Naive thymus-derived CD4-positive, alpha-beta T cell (primary cell): ENCODE data around the gene WDR83. TPM values are rescaled to one million over a fixed set of nuclear protein-coding genes. Genes with fewer than 3 reads are reported as not detected.

Experiments used
- ATAC-seq: fragments of 150-1000 bp; cut with Tn5 transposase; 2 replicates; pipeline ENCODE4 v1.10.0; 2021; ENCODE audit warnings: mild to moderate bottlenecking, moderate library complexity
- CTCF ChIA-PET: fragments of 350-600 bp; sonication (Branson Sonifier 250); formaldehyde crosslinking; loops from one replicate; lab custom pipeline; 2021; ENCODE audit warnings: antibody characterized with exemption; lab: Charles Lee
- POLR2A ChIA-PET: fragments of 350-600 bp; sonication (Branson Sonifier 250); formaldehyde crosslinking; loops from one replicate; lab custom pipeline; 2021; ENCODE audit warnings: antibody characterized with exemption, inconsistent platforms; lab: Charles Lee
- DNase-seq, 9 donors: peaks; one replicate each; pipeline versions ENCODE4 v3.0.0 to v3.0.0-alpha.2; 2020 to 2022; ENCODE audit warnings: mixed read lengths in 1 of 9
- H3K27ac ChIP-seq: one replicate; pipeline ENCODE4 v1.7.0; 2013; ENCODE audit warnings: mild to moderate bottlenecking, low read depth, low read length, moderate library complexity
- H3K27me3 ChIP-seq, 2 donors: one replicate each; pipeline ENCODE4 v1.7.0; 2013; ENCODE audit warnings: low read length in 2 of 2, mild to moderate bottlenecking in 2 of 2, moderate library complexity in 2 of 2; ENCODE audit not compliant: control insufficient read depth in 2 of 2, insufficient read depth in 2 of 2
- H3K36me3 ChIP-seq, 3 experiments: 1 replicate in 2 of 3; 2 replicates in 1 of 3; pipeline ENCODE4 v1.7.0; 2013; ENCODE audit warnings: low read length in 3 of 3, mild to moderate bottlenecking in 3 of 3, moderate library complexity in 1 of 3; ENCODE audit not compliant: insufficient read depth in 3 of 3, control insufficient read depth in 2 of 3
- H3K4me1 ChIP-seq, 2 donors: one replicate each; pipeline ENCODE4 v1.7.0; 2013; ENCODE audit warnings: low read length in 2 of 2, mild to moderate bottlenecking in 2 of 2, moderate library complexity in 1 of 2; ENCODE audit not compliant: control insufficient read depth in 2 of 2, insufficient read depth in 2 of 2
- H3K4me3 ChIP-seq: 2 replicates; pipeline ENCODE4 v1.7.0; 2013; ENCODE audit warnings: mild to moderate bottlenecking, low read length
- H3K9me3 ChIP-seq, 3 experiments: 1 replicate in 2 of 3; 2 replicates in 1 of 3; pipeline ENCODE4 v1.7.0; 2013; ENCODE audit warnings: low read length in 3 of 3; ENCODE audit not compliant: control insufficient read depth in 2 of 3
- H3K27ac Mint-ChIP-seq, 9 donors: one replicate each; pipeline ENCODE4 v1.8.0; 2020 to 2022; ENCODE audit warnings: mixed read lengths in 9 of 9, mild to moderate bottlenecking in 8 of 9, moderate library complexity in 5 of 9, inconsistent platforms in 2 of 9
- H3K27me3 Mint-ChIP-seq, 5 donors: one replicate each; pipeline ENCODE4 v1.8.0; 2021 to 2022; ENCODE audit warnings: mixed read lengths in 5 of 5, mild to moderate bottlenecking in 1 of 5
- H3K36me3 Mint-ChIP-seq, 5 donors: one replicate each; pipeline ENCODE4 v1.8.0; 2020 to 2022; ENCODE audit warnings: mixed read lengths in 5 of 5, mild to moderate bottlenecking in 3 of 5, inconsistent platforms in 1 of 5
- H3K4me1 Mint-ChIP-seq, 7 donors: one replicate each; pipeline ENCODE4 v1.8.0; 2020 to 2022; ENCODE audit warnings: mixed read lengths in 7 of 7, mild to moderate bottlenecking in 3 of 7, inconsistent platforms in 1 of 7
- H3K4me3 Mint-ChIP-seq, 10 donors: one replicate each; pipeline ENCODE4 v1.8.0; 2020 to 2022; ENCODE audit warnings: mild to moderate bottlenecking in 10 of 10, mixed read lengths in 10 of 10, moderate library complexity in 6 of 10, inconsistent platforms in 2 of 10
- H3K9me3 Mint-ChIP-seq, 11 donors: one replicate each; pipeline ENCODE4 v1.8.0; 2020 to 2022; ENCODE audit warnings: mixed read lengths in 11 of 11, mild to moderate bottlenecking in 4 of 11, inconsistent platforms in 1 of 11, moderate library complexity in 1 of 11
- intact Hi-C, 2 donors: fragments of 100-400 bp; cut with micrococcal nuclease; formaldehyde crosslinking; loops; one replicate each; pipeline ENCODE4 v1.15.1; 2023
- polyA plus RNA-seq, 2 donors: library from polyadenylated mRNA; unstranded; fragments of 300-500 nt; fragmentation: Illumina TruSeq; gene quantifications; one replicate each; pipeline ENCODE4 v1.2.3, GENCODE V29; 2021
- total RNA-seq, 6 experiments: library from RNA in 5 of 6; stranded (reverse) in 5 of 6; gene quantifications; 1 replicate in 5 of 6; 2 replicates in 1 of 6; pipeline ENCODE4 v1.2.3 and lab custom pipeline; 2021 to 2026

Gene WDR83
- total and polyA plus RNA-seq, 7 experiments from 2014 or later = 7.8 to 20.6 (median 14.7) TPM

- Mint-ChIP-seq H3K4me3 (no peak overlapping the region), H3K4me1 (peaks cover 0 to 11% (median 0%) of the 10 kb centered on the region in 7 donors), H3K9me3 (no peaks in the 10 kb centered on the region), H3K27me3 (no peaks in the 10 kb centered on the region), H3K27ac (peak overlapping the region in 1 of 9 donors; percentile 38), H3K36me3 (peaks cover 0 to 27% (median 3%) of the 10 kb centered on the region in 5 donors)
- Histone ChIP-seq H3K9me3 (no peaks in the 10 kb centered on the region), H3K36me3 (peaks cover 0 to 19% (median 0%) of the 10 kb centered on the region in 3 experiments), H3K27me3 (no peaks in the 10 kb centered on the region), H3K4me1 (no peaks in the 10 kb centered on the region), H3K4me3 (no peak overlapping the region), H3K27ac (no peak overlapping the region)
- CTCF ChIA-PET = no interaction called here
- POLR2A ChIA-PET = interaction anchor here (0.8 kb wide), 1 partner anchor 86 kb away, joined by 4 read pairs; the partner anchor contains the start of gene TRIR
- no peak for ATAC-seq
- DNase-seq = no peak
- intact Hi-C loops = no loop called here
Observed at GRCh38 chr19:12648088-12648487, 18.5 kb upstream of the WDR83 start.

- ChIA-PET CTCF (no interaction called here), POLR2A (no interaction called here)
- no peak for ATAC-seq
- no peak for DNase-seq
- Histone ChIP-seq H3K9me3 (no peaks in the 10 kb centered on the region), H3K27ac (no peak overlapping the region), H3K36me3 (peaks cover 0 to 20% (median 4%) of the 10 kb centered on the region in 3 experiments), H3K4me1 (no peaks in the 10 kb centered on the region), H3K4me3 (no peak overlapping the region), H3K27me3 (no peaks in the 10 kb centered on the region)
- H3K27me3 Mint-ChIP-seq = no peaks in the 10 kb centered on the region
- H3K9me3 Mint-ChIP-seq = no peaks in the 10 kb centered on the region
- peaks cover 0 to 11% (median 0%) of the 10 kb centered on the region in 7 donors for H3K4me1 Mint-ChIP-seq
- no peak overlapping the region for H3K27ac Mint-ChIP-seq
- H3K4me3 Mint-ChIP-seq = no peak overlapping the region
- H3K36me3 Mint-ChIP-seq = peaks cover 0 to 30% (median 4%) of the 10 kb centered on the region in 5 donors
- intact Hi-C loops = no loop called here
Observed at GRCh38 chr19:12649941-12650340, 16.7 kb upstream of the WDR83 start.

GRCh38 chr19:12652219-12652618 lies 14.4 kb upstream of the WDR83 start:
- Mint-ChIP-seq H3K4me3 (no peak overlapping the region), H3K9me3 (no peaks in the 10 kb centered on the region), H3K4me1 (peaks cover 0 to 16% (median 2%) of the 10 kb centered on the region in 7 donors), H3K27ac (no peak overlapping the region), H3K27me3 (no peaks in the 10 kb centered on the region), H3K36me3 (peaks cover 8 to 38% (median 16%) of the 10 kb centered on the region in 5 donors)
- intact Hi-C loops = no loop called here
- CTCF ChIA-PET = no interaction called here
- no peaks in the 10 kb centered on the region for H3K27me3 ChIP-seq
- DNase-seq (no peak), ATAC-seq (no peak)
- no peaks in the 10 kb centered on the region for H3K9me3 ChIP-seq
- POLR2A ChIA-PET = interaction anchor here (0.6 kb wide), 1 partner anchor 82 kb away, joined by 3 read pairs; no protein-coding TSS in a partner anchor
- H3K36me3 ChIP-seq = peaks cover 5 to 42% (median 9%) of the 10 kb centered on the region in 3 experiments
- H3K27ac ChIP-seq = no peak overlapping the region
- no peak overlapping the region for H3K4me3 ChIP-seq
- no peaks in the 10 kb centered on the region for H3K4me1 ChIP-seq

GRCh38 chr19:12655546-12655945 lies 11.1 kb upstream of the WDR83 start:
- POLR2A ChIA-PET = interaction anchor here (1.2 kb wide), 1 partner anchor 10 kb away, joined by 3 read pairs; no protein-coding TSS in a partner anchor
- Mint-ChIP-seq H3K27me3 (no peaks in the 10 kb centered on the region), H3K36me3 (peaks cover 10 to 46% (median 21%) of the 10 kb centered on the region in 5 donors), H3K4me1 (peaks cover 0 to 8% (median 3%) of the 10 kb centered on the region in 7 donors), H3K9me3 (no peaks in the 10 kb centered on the region), H3K27ac (no peak overlapping the region), H3K4me3 (no peak overlapping the region)
- H3K9me3 ChIP-seq = no peaks in the 10 kb centered on the region
- H3K27me3 ChIP-seq = no peaks in the 10 kb centered on the region
- intact Hi-C loops = no loop called here
- CTCF ChIA-PET = interaction anchor here (0.6 to 1.0 kb wide), 3 partner anchors 16 to 1344 kb away, joined by 3 to 4 read pairs (median 3); no protein-coding TSS in a partner anchor
- no peaks in the 10 kb centered on the region for H3K4me1 ChIP-seq
- H3K27ac ChIP-seq = no peak overlapping the region
- DNase-seq (no peak), ATAC-seq (no peak)
- no peak overlapping the region for H3K4me3 ChIP-seq
- H3K36me3 ChIP-seq = peaks cover 5 to 72% (median 12%) of the 10 kb centered on the region in 3 experiments

GRCh38 chr19:12656899-12657571 lies 9.6 kb upstream of the WDR83 start:
- Mint-ChIP-seq H3K27ac (no peak overlapping the region), H3K27me3 (no peaks in the 10 kb centered on the region), H3K9me3 (no peaks in the 10 kb centered on the region), H3K4me3 (no peak overlapping the region), H3K4me1 (peaks cover 0 to 8% (median 3%) of the 10 kb centered on the region in 7 donors), H3K36me3 (peaks cover 10 to 43% (median 20%) of the 10 kb centered on the region in 5 donors)
- no peak for DNase-seq
- Histone ChIP-seq H3K4me3 (no peak overlapping the region), H3K4me1 (no peaks in the 10 kb centered on the region), H3K27ac (no peak overlapping the region), H3K36me3 (peaks cover 11 to 78% (median 17%) of the 10 kb centered on the region in 3 experiments), H3K27me3 (no peaks in the 10 kb centered on the region), H3K9me3 (no peaks in the 10 kb centered on the region)
- intact Hi-C loops = no loop called here
- ChIA-PET POLR2A (no interaction called here), CTCF (no interaction called here)
- no peak for ATAC-seq

GRCh38 chr19:12657966-12658365 lies 8.6 kb upstream of the WDR83 start:
- Mint-ChIP-seq H3K27ac (no peak overlapping the region), H3K9me3 (no peaks in the 10 kb centered on the region), H3K27me3 (no peaks in the 10 kb centered on the region), H3K4me3 (no peak overlapping the region), H3K4me1 (peaks cover 0 to 8% (median 3%) of the 10 kb centered on the region in 7 donors), H3K36me3 (peaks cover 10 to 42% (median 20%) of the 10 kb centered on the region in 5 donors)
- ChIA-PET CTCF (no interaction called here), POLR2A (no interaction called here)
- intact Hi-C loops = no loop called here
- DNase-seq (no peak), ATAC-seq (no peak)
- H3K4me3 ChIP-seq = no peak overlapping the region
- no peaks in the 10 kb centered on the region for H3K4me1 ChIP-seq
- H3K9me3 ChIP-seq = no peaks in the 10 kb centered on the region
- H3K27me3 ChIP-seq = no peaks in the 10 kb centered on the region
- H3K27ac ChIP-seq = no peak overlapping the region
- H3K36me3 ChIP-seq = peaks cover 11 to 80% (median 17%) of the 10 kb centered on the region in 3 experiments
